Fibroblast of gingiva (primary cell): ENCODE results near the gene SCAF11.
A peak's percentile ranks its signal among the peaks of the same experiment; 100 is the strongest.

Experiments
- DNase-seq: peaks from one replicate; pipeline ENCODE4 v3.0.0-alpha.2; 2011; ENCODE audit warnings: low read depth

SCAF11 gene

DNA sequence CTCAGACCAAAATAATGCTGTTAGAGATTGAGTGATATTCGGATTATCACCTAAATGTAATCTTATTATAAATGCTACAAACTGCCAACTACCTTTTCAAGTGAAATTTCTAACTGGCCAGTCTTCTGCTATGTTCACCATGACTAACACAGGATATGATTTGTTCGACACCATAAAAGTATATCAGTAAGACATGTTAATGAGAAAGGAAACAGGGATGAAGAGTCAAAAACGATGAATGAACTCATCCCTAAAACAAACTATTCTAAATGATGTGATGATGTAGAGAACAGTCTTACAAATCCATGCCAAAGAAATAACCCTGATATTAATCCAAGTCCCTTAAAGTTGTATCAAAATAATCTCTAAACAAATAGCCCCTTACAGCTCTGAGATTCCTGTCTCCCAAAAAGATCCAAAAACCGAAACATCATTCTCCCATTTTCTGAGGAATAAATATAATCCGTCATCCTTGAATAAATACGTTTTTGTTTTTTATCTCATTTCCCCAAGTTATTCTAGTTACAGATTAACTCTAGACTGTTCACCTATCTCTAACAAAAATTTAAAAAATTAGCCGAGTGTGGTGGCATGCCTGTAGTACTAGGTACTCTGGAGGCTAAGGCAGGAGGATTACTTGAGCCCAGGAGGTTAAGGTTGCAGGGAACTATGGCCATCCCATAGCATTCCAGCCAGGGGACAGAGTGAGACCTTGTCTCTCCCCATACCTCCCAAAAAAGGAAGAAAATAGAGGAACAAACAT is 9.1 kb downstream of the SCAF11 start:
- DNase-seq, result no peak

DNA sequence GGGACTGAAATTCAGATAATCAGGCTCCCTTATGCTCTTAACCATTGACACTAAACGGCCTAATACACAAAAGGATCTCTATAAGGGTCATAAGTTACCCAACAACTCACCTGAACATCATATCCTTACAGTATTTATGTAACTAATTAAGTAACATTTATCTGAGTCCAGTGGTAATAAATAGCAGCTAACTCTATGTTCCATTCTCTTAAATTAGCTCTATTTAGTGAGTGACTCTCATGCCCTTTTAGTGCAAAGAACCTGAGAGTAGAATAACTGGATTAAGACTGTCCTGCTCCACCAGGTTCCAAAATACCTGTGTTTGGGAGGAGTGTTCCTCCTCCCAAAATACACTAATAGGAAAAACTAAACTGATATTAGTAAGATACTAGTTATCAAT is 9.8 kb downstream of the SCAF11 start:
- no peak for DNase-seq

DNA sequence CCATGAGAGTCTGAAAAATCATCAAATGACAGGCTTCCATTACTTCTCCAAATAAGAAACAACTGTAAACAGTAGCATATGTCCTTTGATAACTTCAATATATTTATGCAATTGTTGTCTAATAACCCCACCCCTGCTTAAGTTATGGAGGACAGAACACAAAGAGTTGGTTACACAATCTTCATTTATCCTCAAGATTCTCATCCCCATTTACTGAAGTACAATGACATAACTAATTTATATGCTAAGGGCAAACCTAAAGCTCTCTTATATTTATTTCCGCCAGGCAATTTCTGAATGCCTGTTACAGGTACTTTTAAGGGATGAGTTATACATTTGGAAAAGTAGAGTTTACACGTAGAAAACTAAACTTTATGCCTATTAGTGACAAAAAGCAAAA is 12.3 kb downstream of the SCAF11 start:
- no peak for DNase-seq

GRCh38 chr12:45977620-45978019 is 12.8 kb downstream of the SCAF11 start:
- DNase-seq, result no peak

GRCh38 chr12:45975506-45975905 is 14.9 kb downstream of the SCAF11 start:
- no peak for DNase-seq

DNA sequence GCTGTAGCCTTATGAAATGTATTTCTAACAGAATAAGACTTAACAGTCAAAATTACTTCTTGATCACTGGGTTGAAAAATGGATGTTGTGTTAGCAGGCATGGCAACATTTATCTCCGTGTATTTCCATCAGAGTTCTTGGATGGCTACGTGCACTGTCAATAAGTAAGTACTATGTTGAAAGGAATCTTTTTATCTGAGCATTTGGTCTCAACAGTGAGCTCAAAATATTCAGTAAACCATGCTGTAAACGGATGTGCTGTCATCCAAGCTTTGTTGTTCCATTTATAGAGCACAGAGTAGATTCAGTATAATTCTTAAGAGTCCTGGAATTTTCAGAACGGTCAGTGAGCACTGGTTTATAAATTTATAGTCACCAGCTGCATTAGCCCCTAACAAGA is 15.5 kb downstream of the SCAF11 start:
- DNase-seq, result no peak

DNA sequence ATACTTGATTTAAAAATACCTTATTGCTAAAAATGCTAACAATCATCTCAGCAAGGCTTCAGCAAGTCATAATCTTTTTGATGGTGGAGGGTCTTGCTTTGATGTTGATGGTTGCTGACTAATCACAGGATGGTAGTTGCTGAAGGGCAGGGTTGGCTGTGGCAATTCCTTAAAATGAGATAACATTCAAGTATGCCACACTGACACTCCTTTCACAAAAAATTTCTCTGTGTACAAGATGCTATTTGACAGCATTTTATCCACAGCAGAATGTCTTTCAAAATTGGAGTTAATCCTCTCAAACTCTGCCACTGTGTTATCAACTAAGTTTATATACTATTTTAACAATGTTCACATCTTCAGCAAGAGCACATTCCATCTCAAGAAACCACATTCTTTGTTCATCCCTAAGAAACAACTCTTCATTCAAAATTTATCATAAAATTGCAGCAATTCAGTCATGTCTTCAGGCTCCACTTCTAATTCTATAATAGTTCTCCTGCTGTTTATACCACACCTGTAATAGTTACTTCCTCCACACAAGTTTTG is 16.1 kb downstream of the SCAF11 start:
- DNase-seq, result no peak

DNA sequence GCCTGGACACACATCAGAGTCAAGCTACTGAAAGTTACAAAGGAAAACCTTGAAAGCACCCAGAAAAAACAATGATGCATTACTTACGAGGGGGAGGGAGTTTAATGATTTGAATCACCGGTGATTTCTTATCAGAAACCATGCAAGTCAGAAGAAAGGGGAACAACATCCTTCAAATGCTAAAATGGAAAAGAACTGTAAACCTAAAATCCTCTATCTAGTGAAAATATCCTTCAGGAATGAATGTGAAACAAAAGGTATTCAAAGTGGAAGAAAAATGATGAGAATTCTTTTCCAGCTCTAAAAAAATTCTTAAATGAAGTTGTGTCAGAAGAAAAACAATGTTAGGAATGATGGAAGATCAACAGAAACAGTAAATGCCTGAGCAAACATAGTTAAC is 16.8 kb downstream of the SCAF11 start:
- no peak for DNase-seq

GRCh38 chr12:45970391-45970790 is 20.0 kb downstream of the SCAF11 start:
- DNase-seq, result no peak

DNA sequence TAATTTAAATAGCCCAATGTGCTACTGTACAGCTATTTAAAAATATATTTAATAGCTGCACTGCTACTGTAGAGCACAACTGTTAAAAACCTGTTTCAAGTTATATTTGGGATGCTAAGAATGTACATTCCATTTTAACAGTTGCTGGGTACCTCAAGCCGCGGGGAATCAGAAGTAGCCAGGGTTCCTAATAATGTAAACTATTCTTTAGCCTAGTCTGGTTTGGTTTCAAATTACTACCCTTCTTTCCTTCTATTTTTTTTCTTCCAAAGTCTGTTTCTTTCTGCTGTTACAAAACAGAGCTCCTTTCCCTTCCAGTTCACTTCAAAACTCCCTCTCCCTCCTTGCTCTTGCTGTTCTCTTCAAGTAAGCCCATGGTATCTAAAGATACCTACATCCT is 21.3 kb downstream of the SCAF11 start:
- peak; percentile 74 for DNase-seq

- DNase-seq, result peak; percentile 67
Measured at GRCh38 chr12:45966486-45966885, 23.9 kb downstream of the SCAF11 start.

- no peak for DNase-seq
Measured at GRCh38 chr12:45962553-45963325, 27.6 kb downstream of the SCAF11 start.

DNA sequence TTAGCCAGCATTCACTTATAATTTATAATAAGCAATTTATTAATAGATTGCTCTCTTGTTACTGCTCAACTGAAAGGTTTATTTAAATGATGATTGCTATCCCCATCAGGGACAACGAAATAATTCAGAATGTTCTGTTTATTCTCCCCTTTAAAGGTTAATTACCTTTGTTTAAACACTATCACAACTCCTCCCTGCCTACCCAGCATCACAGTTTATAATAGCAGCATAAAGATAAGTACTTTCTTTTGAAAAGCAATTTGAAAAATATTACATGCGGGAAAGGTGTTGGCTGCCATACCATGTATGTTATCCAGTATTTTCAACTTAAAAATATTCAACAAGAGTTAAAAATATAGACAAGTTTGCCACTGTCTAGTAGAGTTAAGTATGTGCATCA is 30.6 kb downstream of the SCAF11 start:
- DNase-seq, result no peak

- no peak for DNase-seq
Measured at GRCh38 chr12:45959025-45959424, 31.3 kb downstream of the SCAF11 start.

- no peak for DNase-seq
Measured at GRCh38 chr12:45948546-45948945, 41.8 kb downstream of the SCAF11 start.

DNA sequence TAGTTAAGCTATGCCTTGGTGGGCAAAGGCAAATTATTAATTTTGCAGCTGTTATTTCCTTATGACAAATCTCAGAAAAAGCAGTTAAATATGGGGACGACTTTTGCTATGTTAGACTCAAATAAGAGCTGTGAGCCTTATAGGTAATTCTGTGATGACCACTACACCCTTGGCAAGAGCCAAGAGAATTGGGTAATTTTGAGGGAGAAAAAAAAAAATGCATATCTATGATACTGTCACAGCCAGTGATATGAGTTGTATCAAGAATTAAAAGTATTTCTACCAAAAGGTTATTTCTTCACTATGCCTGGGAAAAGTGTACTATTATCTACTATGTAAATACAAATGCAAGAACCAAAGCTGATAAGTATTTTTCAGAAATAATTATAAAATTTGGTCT is 43.9 kb downstream of the SCAF11 start:
- DNase-seq, result no peak

DNA sequence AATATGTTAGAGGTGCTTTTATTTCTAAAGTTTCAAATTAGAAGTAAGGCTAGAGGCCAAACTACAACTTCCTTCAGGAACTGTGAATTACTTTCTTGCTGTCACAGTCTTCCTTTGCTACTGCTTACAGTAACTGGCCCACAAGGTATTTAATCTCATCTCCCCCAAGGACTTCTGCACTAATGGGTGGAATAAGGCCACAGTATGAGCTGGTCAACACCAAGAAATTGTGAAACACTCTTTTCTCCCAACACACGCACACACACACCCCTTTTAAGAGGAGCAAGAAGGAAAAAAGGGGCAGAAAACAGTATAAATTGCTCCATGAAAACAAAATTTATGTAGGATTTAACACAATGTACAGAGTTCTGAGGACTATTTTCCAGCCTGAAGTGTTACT is 45.6 kb downstream of the SCAF11 start:
- DNase-seq, result no peak

DNA sequence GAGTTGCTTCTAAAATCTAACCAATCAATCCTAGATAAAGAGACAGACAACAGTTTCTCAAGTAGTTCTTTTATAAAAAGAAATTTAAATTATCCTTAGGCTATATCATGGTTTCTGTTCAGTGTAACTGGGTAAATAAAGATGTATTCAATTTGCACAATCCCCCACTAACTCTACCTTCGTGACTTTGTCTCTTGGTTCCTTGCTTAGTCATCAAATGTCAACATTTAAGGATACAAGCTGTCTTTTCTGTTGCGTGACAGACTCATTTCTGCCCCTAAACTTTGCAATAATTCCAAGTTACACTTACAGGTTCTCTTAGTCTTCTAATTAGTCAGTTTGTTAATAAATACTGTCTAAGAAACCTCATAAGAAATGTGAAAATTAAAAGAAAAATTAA is 50.6 kb downstream of the SCAF11 start:
- no peak for DNase-seq

- DNase-seq, result no peak
Measured at GRCh38 chr12:45938566-45938965, 51.8 kb downstream of the SCAF11 start.

DNA sequence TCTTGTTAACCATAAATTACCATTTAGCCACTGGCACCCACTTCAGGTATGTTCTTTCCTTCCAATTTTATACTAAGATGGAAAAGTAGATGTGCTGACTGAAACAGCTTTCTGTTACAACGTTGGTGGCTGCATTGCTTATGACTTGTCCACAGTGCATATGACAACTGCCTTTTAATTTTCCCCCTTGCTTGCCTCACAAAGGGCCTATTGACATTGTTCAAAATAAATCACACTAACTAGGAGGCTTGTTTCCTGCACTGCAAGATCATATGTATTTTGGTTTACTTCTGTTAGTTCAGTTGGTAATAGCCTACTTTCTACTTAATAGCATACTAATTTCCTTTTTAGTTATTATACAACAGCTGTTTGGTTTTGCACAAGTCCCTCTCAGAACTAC is 55.4 kb downstream of the SCAF11 start:
- DNase-seq, result no peak

- DNase-seq, result no peak
Measured at GRCh38 chr12:45933504-45933903, 56.9 kb downstream of the SCAF11 start.

- DNase-seq, result no peak
Measured at GRCh38 chr12:45930369-45930768, 60.0 kb downstream of the SCAF11 start.

GRCh38 chr12:45928309-45928708 is 62.1 kb downstream of the SCAF11 start:
- no peak for DNase-seq
